ENCODE measurements around the gene GAS2. TPM values are rescaled to one million over a fixed set of nuclear protein-coding genes. Genes with fewer than 3 reads are reported as not detected.

Gene GAS2
- total and polyA plus RNA-seq, 3 donors from 2014 or later = 5.5 to 25.2 (median 9.0) TPM

DNA sequence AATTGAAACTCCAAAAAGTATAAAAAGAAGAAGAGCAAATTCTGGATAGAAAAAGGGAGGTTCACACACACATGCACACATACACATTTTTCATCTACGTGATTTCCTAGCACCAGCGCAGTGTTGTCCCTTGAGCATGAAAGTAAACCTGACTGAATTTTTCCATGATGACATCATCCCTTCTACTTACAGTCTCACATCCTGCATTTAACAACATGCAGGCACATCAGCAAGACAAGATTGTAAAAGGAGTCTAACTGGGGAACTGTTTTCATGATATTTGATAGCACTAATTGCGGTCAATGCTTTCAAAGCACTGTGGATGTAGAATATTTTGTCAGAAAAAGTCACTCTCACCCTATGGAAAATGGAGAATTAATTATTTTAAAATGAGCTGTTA is 36.6 kb downstream of the GAS2 start:
- H3K27ac ChIP-seq = no peak overlapping the region
- H3K27me3 ChIP-seq = no peaks in the 10 kb centered on the region
- no peaks in the 10 kb centered on the region for H3K4me1 ChIP-seq
- intact Hi-C loops (cut with DNase I; ENCODE audit: low total_unique reads) = no loop called here
- no peak for DNase-seq
- TF ChIP-seq, protein P1, sequence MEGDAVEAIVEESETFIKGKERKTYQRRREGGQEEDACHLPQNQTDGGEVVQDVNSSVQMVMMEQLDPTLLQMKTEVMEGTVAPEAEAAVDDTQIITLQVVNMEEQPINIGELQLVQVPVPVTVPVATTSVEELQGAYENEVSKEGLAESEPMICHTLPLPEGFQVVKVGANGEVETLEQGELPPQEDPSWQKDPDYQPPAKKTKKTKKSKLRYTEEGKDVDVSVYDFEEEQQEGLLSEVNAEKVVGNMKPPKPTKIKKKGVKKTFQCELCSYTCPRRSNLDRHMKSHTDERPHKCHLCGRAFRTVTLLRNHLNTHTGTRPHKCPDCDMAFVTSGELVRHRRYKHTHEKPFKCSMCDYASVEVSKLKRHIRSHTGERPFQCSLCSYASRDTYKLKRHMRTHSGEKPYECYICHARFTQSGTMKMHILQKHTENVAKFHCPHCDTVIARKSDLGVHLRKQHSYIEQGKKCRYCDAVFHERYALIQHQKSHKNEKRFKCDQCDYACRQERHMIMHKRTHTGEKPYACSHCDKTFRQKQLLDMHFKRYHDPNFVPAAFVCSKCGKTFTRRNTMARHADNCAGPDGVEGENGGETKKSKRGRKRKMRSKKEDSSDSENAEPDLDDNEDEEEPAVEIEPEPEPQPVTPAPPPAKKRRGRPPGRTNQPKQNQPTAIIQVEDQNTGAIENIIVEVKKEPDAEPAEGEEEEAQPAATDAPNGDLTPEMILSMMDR (IDR thresholded peaks at IDR 0.05) = no peak
- TF ChIP-seq POLR2A (IDR thresholded peaks at IDR 0.05) = no peak
- 39 to 50% methylated on average over 3 of the region's 3 CpGs for WGBS, 2 donors
- H3K36me3 ChIP-seq (ENCODE audit: low read depth, missing control alignments) = no peaks in the 10 kb centered on the region
- no peaks in the 10 kb centered on the region for H3K9me3 ChIP-seq
- no peak overlapping the region for H3K4me3 ChIP-seq

DNA sequence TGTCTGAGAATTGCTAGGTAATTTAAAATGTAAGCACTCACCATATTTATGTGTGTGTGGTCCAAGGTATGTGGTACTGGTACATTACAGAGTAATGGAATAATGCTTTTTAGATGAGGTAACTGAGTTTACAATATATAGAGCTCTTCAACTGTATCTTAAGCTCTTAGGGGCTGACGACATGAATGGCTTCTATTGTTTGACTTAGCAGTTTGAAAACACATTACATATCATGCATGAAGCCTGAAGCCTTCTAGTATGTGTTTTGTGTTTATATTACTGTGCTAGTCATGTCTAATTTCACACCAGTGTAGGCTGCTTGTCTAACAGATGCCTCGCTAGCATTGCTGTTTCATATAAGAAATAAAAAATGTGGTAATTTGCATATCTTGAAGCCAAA is 37.2 kb downstream of the GAS2 start:
- no peak for DNase-seq
- WGBS, 2 donors = 70 to 75% methylated on average over 2 of the region's 2 CpGs
- intact Hi-C loops (cut with DNase I; ENCODE audit: low total_unique reads) = no loop called here
- H3K36me3 ChIP-seq (ENCODE audit: low read depth, missing control alignments) = no peaks in the 10 kb centered on the region
- H3K27ac ChIP-seq = no peak overlapping the region
- no peaks in the 10 kb centered on the region for H3K4me1 ChIP-seq
- no peaks in the 10 kb centered on the region for H3K27me3 ChIP-seq
- no peaks in the 10 kb centered on the region for H3K9me3 ChIP-seq
- TF ChIP-seq, protein P1 (IDR thresholded peaks at IDR 0.05) = no peak
- no peak for TF ChIP-seq POLR2A (IDR thresholded peaks at IDR 0.05)
- no peak overlapping the region for H3K4me3 ChIP-seq

DNA sequence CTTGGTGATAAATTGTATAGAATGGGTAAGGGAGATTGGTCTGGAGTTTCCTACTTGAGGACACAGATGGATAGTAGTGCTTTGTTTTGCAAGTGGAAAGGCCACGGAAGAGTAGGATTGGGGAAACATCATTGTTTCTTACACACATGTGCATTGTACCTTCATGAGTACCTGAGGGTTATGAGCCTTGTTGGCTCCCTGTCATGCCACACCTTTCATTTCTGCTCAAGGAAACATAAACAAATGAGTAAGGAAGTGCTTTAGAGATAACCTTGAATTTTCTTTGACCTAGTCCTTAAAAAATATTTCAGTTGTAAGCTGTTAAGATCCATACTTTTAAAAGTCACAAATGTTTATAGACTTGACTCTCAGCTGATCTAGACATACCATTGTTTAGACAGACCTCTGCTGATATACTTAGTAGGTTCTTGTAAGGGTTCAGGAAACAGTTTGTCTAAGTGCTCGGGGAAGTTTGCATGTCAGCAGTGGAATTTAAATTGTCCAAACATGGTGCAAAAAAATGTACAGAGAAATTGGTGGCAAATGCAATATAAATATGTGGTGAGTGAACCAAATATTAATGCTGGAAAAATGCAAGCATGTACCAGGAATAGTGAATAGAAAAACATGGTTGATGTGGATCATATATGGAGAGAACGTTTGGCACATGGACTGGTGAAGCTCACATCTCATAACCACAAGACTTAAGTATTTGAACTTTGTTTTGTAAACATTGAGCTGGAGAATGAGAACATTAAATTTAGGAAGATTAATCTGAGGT is 40.9 kb downstream of the GAS2 start:
- no peaks in the 10 kb centered on the region for H3K36me3 ChIP-seq (ENCODE audit: low read depth, missing control alignments)
- WGBS, 2 donors = 78 to 83% methylated on average over 3 of the region's 3 CpGs
- H3K9me3 ChIP-seq = no peaks in the 10 kb centered on the region
- intact Hi-C loops (cut with DNase I; ENCODE audit: low total_unique reads) = no loop called here
- DNase-seq = no peak
- H3K4me3 ChIP-seq = no peak overlapping the region
- H3K27me3 ChIP-seq = no peaks in the 10 kb centered on the region
- no peaks in the 10 kb centered on the region for H3K4me1 ChIP-seq
- TF ChIP-seq, protein P1 (IDR thresholded peaks at IDR 0.05) = no peak
- no peak for TF ChIP-seq POLR2A (IDR thresholded peaks at IDR 0.05)
- no peak overlapping the region for H3K27ac ChIP-seq

DNA sequence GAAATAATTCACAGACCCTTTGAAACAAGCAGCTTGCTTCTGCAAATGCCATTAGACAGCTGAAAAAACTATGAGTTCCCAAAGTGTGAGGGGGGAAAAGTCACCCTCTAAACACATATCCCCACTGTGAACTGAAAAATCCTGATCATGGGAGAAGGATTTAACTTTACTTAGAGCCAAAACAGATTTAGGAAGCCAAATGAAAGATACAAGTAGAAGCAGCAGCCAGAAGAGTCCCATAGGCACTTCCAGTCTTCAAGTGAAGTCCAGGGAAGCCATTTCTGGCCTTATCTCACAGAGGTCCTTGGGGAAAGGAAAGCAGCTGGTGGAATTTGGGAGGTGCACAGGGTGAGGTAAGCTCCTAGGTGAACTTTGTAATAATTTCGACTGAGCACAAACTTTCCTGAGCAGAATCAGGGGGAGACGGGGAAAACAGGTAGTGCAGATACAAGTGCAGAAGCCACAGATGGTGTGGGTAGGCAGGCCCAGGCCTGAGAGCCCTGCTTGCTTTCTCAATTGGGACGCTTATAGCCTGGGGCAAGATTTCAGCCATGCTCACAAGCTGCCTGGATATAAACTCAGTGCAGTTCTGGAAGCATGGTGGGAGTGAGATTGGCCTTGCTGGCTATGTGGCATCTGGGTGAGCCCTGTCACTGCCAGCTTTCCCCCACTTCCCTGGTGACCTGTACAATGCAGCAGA is 44.8 kb downstream of the GAS2 start:
- no peaks in the 10 kb centered on the region for H3K9me3 ChIP-seq
- no peak overlapping the region for H3K27ac ChIP-seq
- no peak overlapping the region for H3K4me3 ChIP-seq
- no peaks in the 10 kb centered on the region for H3K36me3 ChIP-seq (ENCODE audit: low read depth, missing control alignments)
- intact Hi-C loops (cut with DNase I; ENCODE audit: low total_unique reads) = no loop called here
- WGBS, 2 donors = 81 to 87% methylated on average over 3 of the region's 3 CpGs
- H3K4me1 ChIP-seq = no peaks in the 10 kb centered on the region
- no peaks in the 10 kb centered on the region for H3K27me3 ChIP-seq
- DNase-seq = no peak
- TF ChIP-seq, protein P1 (IDR thresholded peaks at IDR 0.05) = no peak
- no peak for TF ChIP-seq POLR2A (IDR thresholded peaks at IDR 0.05)

Measured in testis (tissue), 3 donors.